Sigmoid colon (tissue), 4 donors: ENCODE data around the gene GMNC.
"Not testable (repeated sequence)": the region's sequence is repeated elsewhere in the genome, so short reads cannot be mapped to it uniquely, and the experiment has no call there.

Experiments
- EP300 ChIP-seq, 4 donors: sonication (generic); formaldehyde crosslinking; IDR thresholded peaks; one replicate each; pipeline ENCODE4 v1.6.1; 2017; ENCODE audit warnings: antibody characterized with exemption in 4 of 4
- POLR2A ChIP-seq, 2 donors: fragments of 450-650 bp; IDR thresholded peaks; one replicate each; pipeline ENCODE4 v1.6.1; 2016; ENCODE audit warnings: antibody characterized with exemption in 2 of 2, mild to moderate bottlenecking in 2 of 2, moderate library complexity in 2 of 2
- POLR2AphosphoS5 ChIP-seq, 4 donors: sonication (generic); formaldehyde crosslinking; IDR thresholded peaks; one replicate each; pipeline ENCODE4 v1.6.1; 2017; ENCODE audit warnings: antibody characterized with exemption in 4 of 4
- TF ChIP-seq, protein P1 (sequence below), 4 experiments: fragments of 450-650 bp in 3 of 4; fragments of 200-600 bp in 1 of 4; IDR thresholded peaks; one replicate each; pipeline ENCODE4 v1.5.1; 2016 to 2019; ENCODE audit warnings: antibody characterized with exemption in 4 of 4, mild to moderate bottlenecking in 3 of 4, moderate library complexity in 2 of 4

DNA sequence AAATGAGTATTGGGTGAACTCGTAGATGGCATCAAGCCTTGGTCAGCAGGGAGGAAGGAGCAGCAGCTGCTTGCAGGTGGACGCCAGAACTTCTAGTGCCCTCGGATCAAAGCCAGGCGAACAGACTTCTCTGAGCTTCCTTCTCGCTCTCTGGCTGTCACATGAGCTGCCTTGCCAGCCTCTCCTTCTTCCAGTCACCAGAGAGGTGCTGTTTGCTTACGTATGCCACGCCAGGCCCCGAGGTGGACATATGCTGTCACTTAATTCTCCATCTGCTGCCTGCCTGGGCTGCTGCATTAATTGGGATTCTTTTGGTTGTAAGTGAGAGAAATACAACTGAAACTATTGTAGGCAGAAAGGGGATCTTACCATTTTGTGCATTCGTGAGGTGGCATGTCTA lies 12.6 kb upstream of the GMNC start:
- TF ChIP-seq POLR2A, EP300, POLR2AphosphoS5 (IDR thresholded peaks at IDR 0.05): not testable (repeated sequence)
- TF ChIP-seq, protein P1, sequence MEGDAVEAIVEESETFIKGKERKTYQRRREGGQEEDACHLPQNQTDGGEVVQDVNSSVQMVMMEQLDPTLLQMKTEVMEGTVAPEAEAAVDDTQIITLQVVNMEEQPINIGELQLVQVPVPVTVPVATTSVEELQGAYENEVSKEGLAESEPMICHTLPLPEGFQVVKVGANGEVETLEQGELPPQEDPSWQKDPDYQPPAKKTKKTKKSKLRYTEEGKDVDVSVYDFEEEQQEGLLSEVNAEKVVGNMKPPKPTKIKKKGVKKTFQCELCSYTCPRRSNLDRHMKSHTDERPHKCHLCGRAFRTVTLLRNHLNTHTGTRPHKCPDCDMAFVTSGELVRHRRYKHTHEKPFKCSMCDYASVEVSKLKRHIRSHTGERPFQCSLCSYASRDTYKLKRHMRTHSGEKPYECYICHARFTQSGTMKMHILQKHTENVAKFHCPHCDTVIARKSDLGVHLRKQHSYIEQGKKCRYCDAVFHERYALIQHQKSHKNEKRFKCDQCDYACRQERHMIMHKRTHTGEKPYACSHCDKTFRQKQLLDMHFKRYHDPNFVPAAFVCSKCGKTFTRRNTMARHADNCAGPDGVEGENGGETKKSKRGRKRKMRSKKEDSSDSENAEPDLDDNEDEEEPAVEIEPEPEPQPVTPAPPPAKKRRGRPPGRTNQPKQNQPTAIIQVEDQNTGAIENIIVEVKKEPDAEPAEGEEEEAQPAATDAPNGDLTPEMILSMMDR (IDR thresholded peaks at IDR 0.05) = not testable (repeated sequence)
